ENCODE results near the gene ZNF624. TPM values are rescaled to one million over a fixed set of nuclear protein-coding genes. Genes with fewer than 3 reads are reported as not detected.

The ZNF624 gene
- total and polyA plus RNA-seq, 2 experiments from 2014 or later = 2.7 to 3.9 TPM

DNA sequence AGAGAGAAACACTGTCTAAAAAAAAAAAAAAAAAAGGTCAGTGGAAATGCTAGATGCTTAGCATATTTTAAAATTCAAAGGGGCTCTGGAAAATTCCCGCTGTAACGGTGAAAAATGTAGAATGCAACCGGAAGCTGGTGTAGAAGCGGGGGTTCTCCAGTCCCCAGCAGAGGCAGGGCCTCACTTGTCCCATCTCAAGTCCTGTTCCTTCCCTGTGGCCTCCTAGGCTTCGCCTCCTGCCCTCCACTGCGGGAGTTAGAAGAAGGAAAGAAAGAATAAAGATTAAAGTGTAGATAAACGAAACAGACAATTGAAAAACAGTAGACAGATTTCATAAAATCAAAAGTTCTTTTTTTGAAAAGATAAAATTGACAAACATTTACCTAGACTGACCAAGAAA, 69.9 kb downstream of the ZNF624 start (continued):
- TF ChIP-seq ETS1 (IDR thresholded peaks at IDR 0.05) (no peak), EZH2 (IDR thresholded peaks at IDR 0.05; ENCODE audit: low read depth, unreplicated experiment) (no peak), ZNF331 (CRISPR knock-in tag; IDR thresholded peaks at IDR 0.05; ENCODE audit: low read depth) (no peak), POLR2AphosphoS5 (IDR thresholded peaks at IDR 0.05; ENCODE audit: low read depth) (no peak), STAT1 (IDR thresholded peaks at IDR 0.05; ENCODE audit: unreplicated experiment) (no peak), ZNF114 (CRISPR knock-in tag; IDR thresholded peaks at IDR 0.05) (no peak)
- TF ChIP-seq, protein P1, sequence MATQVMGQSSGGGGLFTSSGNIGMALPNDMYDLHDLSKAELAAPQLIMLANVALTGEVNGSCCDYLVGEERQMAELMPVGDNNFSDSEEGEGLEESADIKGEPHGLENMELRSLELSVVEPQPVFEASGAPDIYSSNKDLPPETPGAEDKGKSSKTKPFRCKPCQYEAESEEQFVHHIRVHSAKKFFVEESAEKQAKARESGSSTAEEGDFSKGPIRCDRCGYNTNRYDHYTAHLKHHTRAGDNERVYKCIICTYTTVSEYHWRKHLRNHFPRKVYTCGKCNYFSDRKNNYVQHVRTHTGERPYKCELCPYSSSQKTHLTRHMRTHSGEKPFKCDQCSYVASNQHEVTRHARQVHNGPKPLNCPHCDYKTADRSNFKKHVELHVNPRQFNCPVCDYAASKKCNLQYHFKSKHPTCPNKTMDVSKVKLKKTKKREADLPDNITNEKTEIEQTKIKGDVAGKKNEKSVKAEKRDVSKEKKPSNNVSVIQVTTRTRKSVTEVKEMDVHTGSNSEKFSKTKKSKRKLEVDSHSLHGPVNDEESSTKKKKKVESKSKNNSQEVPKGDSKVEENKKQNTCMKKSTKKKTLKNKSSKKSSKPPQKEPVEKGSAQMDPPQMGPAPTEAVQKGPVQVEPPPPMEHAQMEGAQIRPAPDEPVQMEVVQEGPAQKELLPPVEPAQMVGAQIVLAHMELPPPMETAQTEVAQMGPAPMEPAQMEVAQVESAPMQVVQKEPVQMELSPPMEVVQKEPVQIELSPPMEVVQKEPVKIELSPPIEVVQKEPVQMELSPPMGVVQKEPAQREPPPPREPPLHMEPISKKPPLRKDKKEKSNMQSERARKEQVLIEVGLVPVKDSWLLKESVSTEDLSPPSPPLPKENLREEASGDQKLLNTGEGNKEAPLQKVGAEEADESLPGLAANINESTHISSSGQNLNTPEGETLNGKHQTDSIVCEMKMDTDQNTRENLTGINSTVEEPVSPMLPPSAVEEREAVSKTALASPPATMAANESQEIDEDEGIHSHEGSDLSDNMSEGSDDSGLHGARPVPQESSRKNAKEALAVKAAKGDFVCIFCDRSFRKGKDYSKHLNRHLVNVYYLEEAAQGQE (IDR thresholded peaks at IDR 0.05; ENCODE audit: unreplicated experiment) = no peak

DNA sequence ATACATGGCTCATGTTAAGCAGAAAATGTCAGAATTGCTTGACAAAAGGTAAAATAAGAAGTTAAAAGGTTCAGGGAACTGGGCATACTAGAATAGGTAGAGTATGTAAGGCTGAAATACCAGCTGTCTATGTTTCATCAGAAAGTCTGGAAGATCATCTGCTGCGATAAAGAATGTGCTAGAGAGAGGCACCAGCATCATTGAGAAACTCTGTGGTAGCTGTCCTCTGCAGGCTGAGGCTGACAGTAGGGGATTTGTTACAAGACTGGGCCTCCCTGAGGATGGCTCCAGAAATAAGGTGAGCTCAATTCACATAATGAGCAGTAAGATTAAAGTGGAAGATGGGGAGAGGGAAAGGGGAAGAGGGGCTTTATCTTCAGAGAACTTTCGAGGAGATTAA, 80.2 kb downstream of the ZNF624 start:
- no peak overlapping the region for H3K4me3 Mint-ChIP-seq
- Histone ChIP-seq H3K9me2 (ENCODE audit: insufficient read depth) (no peaks in the 10 kb centered on the region; the same call in 1 of the 2 replicates), H3K4me1 (ENCODE audit: insufficient read depth) (no peaks in the 10 kb centered on the region), H3K79me2 (replicated peaks; ENCODE audit: insufficient read depth) (no peaks in the 10 kb centered on the region), H3K27ac (ENCODE audit: low read depth) (no peak overlapping the region), H3K4me2 (no peak overlapping the region), H2AFZ (no peak overlapping the region), H4K20me1 (replicated peaks; ENCODE audit: insufficient read depth) (no peaks in the 10 kb centered on the region), H3F3A (replicated peaks; ENCODE audit: low read depth) (0 out of 2 replicates have a peak, but pooled peaks cover 9% of the 10 kb centered on the region), H3K27me3 (ENCODE audit: insufficient read depth) (peaks cover 22% of the 10 kb centered on the region), H3K4me3 (no peak overlapping the region), H3K36me3 (ENCODE audit: insufficient read depth) (no peaks in the 10 kb centered on the region)
- DNase-seq (ENCODE audit: low spot score) (no peak), ATAC-seq (no peak)
- H3K27ac Mint-ChIP-seq = no peak overlapping the region
- no peaks in the 10 kb centered on the region for H3K4me1 Mint-ChIP-seq
- H3K36me3 Mint-ChIP-seq (ENCODE audit: low read depth) = no peaks in the 10 kb centered on the region
- H3K27me3 Mint-ChIP-seq (ENCODE audit: insufficient read depth, low read depth, poor library complexity) = peaks cover 20% of the 10 kb centered on the region
- no peaks in the 10 kb centered on the region; the same call in 2 of the 3 replicates for H3K9me3 Mint-ChIP-seq
- TF ChIP-seq POLR2AphosphoS5 (IDR thresholded peaks at IDR 0.05; ENCODE audit: low read depth) (no peak), STAT1 (IDR thresholded peaks at IDR 0.05; ENCODE audit: unreplicated experiment) (no peak), NANOG (IDR thresholded peaks at IDR 0.05; ENCODE audit: borderline replicate concordance) (no peak)
- TF ChIP-seq, protein P1 (IDR thresholded peaks at IDR 0.05; ENCODE audit: unreplicated experiment) = no peak

Small RNA genes lying within 50 kb of the gene (small RNA-seq; reads per million reads assigned to genes)
- gene RNU6-405P (ENCODE audit: low replicate concordance) = not detected

Other genes with a start within 250 kb of the ZNF624 start
- 1.6 and 3.2 TPM in 2 replicates for gene TRPV2, start 238.3 kb downstream of the ZNF624 start, total RNA-seq (2014; rRNA removed; shearing (Covaris generic))
- gene TRPV2, start 238.3 kb downstream of the ZNF624 start, polyA plus RNA-seq (2016; fragmentation: Nextera tagmentation; extraction: Ambion mirVana) = 1.7 and 3.7 TPM in 2 replicates
- gene LRRC75A, start 161.7 kb downstream of the ZNF624 start, total RNA-seq (2014; rRNA removed; shearing (Covaris generic)) = 22.3 and 26.2 TPM in 2 replicates
- 5.2 and 5.3 TPM in 2 replicates for gene LRRC75A, start 161.7 kb downstream of the ZNF624 start, polyA plus RNA-seq (2016; fragmentation: Nextera tagmentation; extraction: Ambion mirVana)
- 2.1 and 5.1 TPM in 2 replicates for gene ZNF287, start 84.6 kb downstream of the ZNF624 start, total RNA-seq (2014; rRNA removed; shearing (Covaris generic))
- 8.0 and 10.1 TPM in 2 replicates for gene ZNF287, start 84.6 kb downstream of the ZNF624 start, polyA plus RNA-seq (2016; fragmentation: Nextera tagmentation; extraction: Ambion mirVana)
- gene CCDC144A, start 36.4 kb upstream of the ZNF624 start, total RNA-seq (2014; rRNA removed; shearing (Covaris generic)) = 3.2 and 4.2 TPM in 2 replicates
- gene CCDC144A, start 36.4 kb upstream of the ZNF624 start, polyA plus RNA-seq (2016; fragmentation: Nextera tagmentation; extraction: Ambion mirVana) = 5.5 and 13.9 TPM in 2 replicates